Adrenal gland (tissue), 12 donors: ENCODE data around the gene SUN1. TPM values are rescaled to one million over a fixed set of nuclear protein-coding genes. Genes with fewer than 3 reads are reported as not detected.
"Not testable (repeated sequence)": the region's sequence is repeated elsewhere in the genome, so short reads cannot be mapped to it uniquely, and the experiment has no call there.

ENCODE experiments used
- DNase-seq, 7 donors: peaks; one replicate each; pipeline ENCODE4 v3.0.0-alpha.2; 2019 to 2020
- H3K27ac ChIP-seq, 5 donors: fragments of 200-600 bp; sonication (generic) in 4 of 5; 1 replicate in 3 of 5; 2 replicates in 2 of 5; pipeline versions ENCODE4 v1.5.1 to v1.8.0; 2016 to 2020; ENCODE audit warnings: mild to moderate bottlenecking in 1 of 5
- H3K27me3 ChIP-seq: fragments of 200-600 bp; 2 replicates; pipeline ENCODE4 v1.8.0; 2021
- H3K36me3 ChIP-seq, 2 donors: fragments of 200-600 bp; replicated peaks in 1 of 2; 1 replicate in 1 of 2; 2 replicates in 1 of 2; pipeline versions ENCODE4 v1.5.1 to v1.8.0; 2018 to 2022
- H3K4me1 ChIP-seq, 2 donors: fragments of 200-600 bp; replicated peaks in 1 of 2; 1 replicate in 1 of 2; 2 replicates in 1 of 2; pipeline versions ENCODE4 v1.5.1 to v1.8.0; 2018 to 2021
- H3K4me3 ChIP-seq, 4 donors: fragments of 200-600 bp; sonication (generic) in 3 of 4; one replicate each; pipeline ENCODE4 v1.5.1; 2016 to 2018
- H3K9me3 ChIP-seq, 3 donors: fragments of 200-600 bp; sonication (generic) in 1 of 3; replicated peaks in 1 of 3; 1 replicate in 2 of 3; 2 replicates in 1 of 3; pipeline versions ENCODE4 v1.5.1 to v1.8.0; 2016 to 2021
- CTCF ChIP-seq, 6 experiments: fragments of 450-650 bp in 4 of 6; fragments of 200-600 bp in 2 of 6; sonication (generic) in 1 of 6; IDR thresholded peaks; 1 replicate in 5 of 6; 2 replicates in 1 of 6; pipeline versions ENCODE4 v1.5.1 to v1.8.0; 2016 to 2021; ENCODE audit warnings: antibody characterized with exemption in 6 of 6, mild to moderate bottlenecking in 2 of 6, moderate library complexity in 1 of 6
- POLR2A ChIP-seq, 2 donors: fragments of 450-650 bp; IDR thresholded peaks; one replicate each; pipeline ENCODE4 v1.6.1; 2017; ENCODE audit warnings: antibody characterized with exemption in 2 of 2, mild to moderate bottlenecking in 2 of 2, moderate library complexity in 1 of 2
- WGBS, 4 donors: extraction: QIAGEN DNeasy Blood & Tissue Kit in 2 of 4; methylation state at CpG; one replicate each; pipeline versions ENCODE4 v1.1.5 to v1.1.7; 2013 to 2017; 5-methylcytosine and 5-hydroxymethylcytosine counted together
- intact Hi-C, 2 donors: fragments of 100-400 bp; cut with DNase I; formaldehyde crosslinking; loops; one replicate each; pipeline versions ENCODE4 v1.14.1 to v1.15.0; 2022 to 2023
- polyA plus RNA-seq, 3 donors: library from polyadenylated mRNA; stranded (reverse); fragments of 200-250 nt in 2 of 3; fragments of 350-450 nt in 1 of 3; fragmentation: Illumina TruSeq in 1 of 3; extraction: RNeasy Lipid Tissue Mini Kit (QIAGEN cat#74804) in 1 of 3; gene quantifications; one replicate each; pipeline ENCODE4 v1.2.3, GENCODE V29; 2013 to 2014
- total RNA-seq, 9 donors: library from RNA; depleted of rRNA in 4 of 9; stranded (reverse); fragments of >200 nt in 4 of 9; fragments of 120-200 nt in 1 of 9; fragmentation: NEBNext Ultra II Directional in 1 of 9; extraction: Animal tissue kit (Norgen Biotek cat#: 25700) in 1 of 9; gene quantifications; one replicate each; pipeline versions ENCODE4 v1.1.0 to v1.2.4, GENCODE V29; 2013 to 2023
- donor health status: healthy with polysubstance abuse.
- donor health status: Bipolar disorder and iron deficiency.
- donor health status: DM: yes; HTN: yes; CAD: no.
- donor health status: DM: no; HTN: no; CAD: no.
- donor health status: DM: no; HTN: no; CAD: no.
- donor health status: DM: yes; HTN: yes; CAD: no.

Gene SUN1
- total and polyA plus RNA-seq, 12 donors, result 28.7 to 122 (median 99.9) TPM

- DNase-seq, result peak in 3 of 7 donors; percentile 54 to 62 (median 61)
- peak; percentile 56 to 85 (median 70) for TF ChIP-seq CTCF (IDR thresholded peaks at IDR 0.05)
- H3K4me3 ChIP-seq, H3K27me3 ChIP-seq, H3K27ac ChIP-seq, H3K4me1 ChIP-seq, H3K36me3 ChIP-seq, H3K9me3 ChIP-seq: not testable (repeated sequence)
- intact Hi-C loops, result loop anchor here in 1 of 2 donors (5.0 kb wide), 1 partner anchor 159 kb away; no protein-coding TSS in a partner anchor
- WGBS, 4 donors, result 22 to 75% (median 44%) methylated on average over 14 to 57 of the region's 73 CpGs
Observed at GRCh38 chr7:908591-909357, 76.5 kb downstream of the SUN1 start.

- intact Hi-C loops, result loop anchor here in 1 of 2 donors (5.0 kb wide), 1 partner anchor 158 kb away; no protein-coding TSS in a partner anchor
- TF ChIP-seq CTCF (IDR thresholded peaks at IDR 0.05), result no peak
- TF ChIP-seq POLR2A (IDR thresholded peaks at IDR 0.05), result no peak
- WGBS, 4 donors, result 30 to 81% (median 55%) methylated on average over 20 to 55 of the region's 58 CpGs
- Histone ChIP-seq H3K9me3 (no peaks in the 10 kb centered on the region), H3K36me3 (no peaks in the 10 kb centered on the region), H3K27me3 (no peaks in the 10 kb centered on the region), H3K4me1 (peaks cover 0 to 4% of the 10 kb centered on the region in 2 donors), H3K4me3 (no peak overlapping the region), H3K27ac (no peak overlapping the region)
- DNase-seq, result peak in 6 of 7 donors; percentile 64 to 80 (median 73)
Observed at GRCh38 chr7:909358-910329, 77.4 kb downstream of the SUN1 start.

- Histone ChIP-seq H3K36me3 (no peaks in the 10 kb centered on the region), H3K27me3 (no peaks in the 10 kb centered on the region), H3K27ac (no peak overlapping the region), H3K4me3 (no peak overlapping the region), H3K9me3 (no peaks in the 10 kb centered on the region), H3K4me1 (peaks cover 0 to 4% of the 10 kb centered on the region in 2 donors)
- intact Hi-C loops, result no loop called here
- no peak for DNase-seq
- WGBS, 4 donors, result 76 to 88% (median 82%) methylated on average over 6 to 11 of the region's 11 CpGs
- TF ChIP-seq POLR2A (IDR thresholded peaks at IDR 0.05) (no peak), CTCF (IDR thresholded peaks at IDR 0.05) (no peak)
Observed at GRCh38 chr7:910441-910861, 78.2 kb downstream of the SUN1 start.

GRCh38 chr7:910931-911431 is 78.7 kb downstream of the SUN1 start:
- no peak for TF ChIP-seq POLR2A (IDR thresholded peaks at IDR 0.05)
- no peak for TF ChIP-seq CTCF (IDR thresholded peaks at IDR 0.05)
- H3K9me3 ChIP-seq, result no peaks in the 10 kb centered on the region
- intact Hi-C loops, result no loop called here
- 82 to 94% (median 85%) methylated on average over 12 to 19 of the region's 19 CpGs for WGBS, 4 donors
- no peak overlapping the region for H3K4me3 ChIP-seq
- H3K36me3 ChIP-seq, result no peaks in the 10 kb centered on the region
- no peak overlapping the region for H3K27ac ChIP-seq
- peaks cover 0 to 4% of the 10 kb centered on the region in 2 donors for H3K4me1 ChIP-seq
- no peaks in the 10 kb centered on the region for H3K27me3 ChIP-seq
- no peak for DNase-seq
